GM21390 (cell line): Measurements from ENCODE around the gene DLX2.
"Not testable (repeated sequence)": the region's sequence is repeated elsewhere in the genome, so short reads cannot be mapped to it uniquely, and the experiment has no call there.

Source experiments
- ATAC-seq: cut with Tn5 transposase; IDR thresholded peaks from one replicate; pipeline ENCODE4 v1.9.1; 2021; ENCODE audit not compliant: unreplicated experiment

DLX2 gene

DNA sequence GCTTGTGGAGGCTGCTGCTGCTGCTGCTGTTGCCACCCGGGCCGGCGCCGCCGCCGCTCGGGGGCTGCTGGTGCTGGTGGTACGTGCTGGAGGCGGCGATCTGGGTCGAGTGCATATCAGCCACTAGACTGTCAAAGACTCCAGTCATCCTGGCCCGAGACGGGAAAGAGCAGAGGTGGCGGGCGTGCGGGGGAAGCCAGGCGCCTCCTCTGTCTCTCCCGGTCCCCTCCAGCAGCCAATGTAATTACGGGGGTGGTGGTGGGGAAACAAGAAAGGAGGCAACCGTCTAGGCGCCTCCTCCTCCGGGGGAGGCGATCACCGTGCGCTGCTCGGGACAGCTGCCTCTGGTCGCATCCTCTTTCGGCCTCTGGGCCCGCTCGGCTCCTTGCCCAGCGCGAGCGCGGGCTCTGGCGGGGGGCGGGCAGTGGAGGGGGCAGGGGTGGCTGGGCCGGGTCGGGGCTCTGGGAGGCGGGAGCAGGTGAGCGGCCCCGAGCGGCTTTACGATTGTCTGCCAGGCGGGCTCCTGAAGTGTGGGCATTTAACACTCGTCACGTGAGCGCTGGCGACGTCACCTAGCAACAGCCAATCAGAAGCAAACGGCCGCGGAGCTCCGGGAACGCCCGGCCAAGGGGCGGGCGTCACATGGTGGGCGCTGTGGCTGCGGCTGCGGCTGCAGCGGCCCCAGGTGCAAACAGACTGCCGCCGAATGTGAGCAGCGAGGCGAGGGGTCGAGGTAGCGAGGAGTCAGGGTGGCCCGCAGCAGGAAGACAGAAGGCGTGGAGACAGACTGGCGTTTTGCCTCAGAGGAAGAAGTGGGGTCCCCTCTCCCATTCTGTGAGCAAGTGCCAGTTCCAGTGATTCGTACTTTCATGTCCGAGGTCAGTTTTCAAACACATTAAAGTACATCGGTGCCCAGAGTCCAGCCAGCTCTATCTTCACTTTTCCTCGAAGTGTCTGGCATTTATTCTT lies at the start of gene DLX2:
DLX2 (minus strand) TSS at position 510 of the 969 bp plus-strand sequence; CDS start at position 148, 362 bp downstream.
- peak; percentile 76 for ATAC-seq

GRCh38 chr2:172147944-172148650 lies 45.4 kb upstream of the DLX2 start:
- ATAC-seq = no peak

DNA sequence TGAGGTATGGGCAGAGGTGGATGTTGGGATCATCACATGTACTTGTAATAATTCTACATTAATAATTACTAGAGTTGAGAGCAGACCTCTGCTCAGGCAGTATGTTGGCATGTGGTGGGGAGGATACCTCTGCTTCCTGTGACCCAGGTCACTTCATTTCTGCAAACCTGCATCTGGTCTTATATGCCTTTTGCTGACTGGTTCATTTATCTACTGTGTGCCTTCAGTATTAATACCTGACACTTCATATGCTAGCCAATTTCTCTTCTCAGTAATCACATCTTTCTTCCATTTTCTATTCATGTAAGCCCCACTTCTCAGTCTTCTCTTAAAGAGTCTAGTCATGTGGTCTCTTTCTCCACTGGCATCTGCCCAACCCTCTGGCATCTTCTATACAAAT lies 41.1 kb upstream of the DLX2 start:
- ATAC-seq = no peak

DNA sequence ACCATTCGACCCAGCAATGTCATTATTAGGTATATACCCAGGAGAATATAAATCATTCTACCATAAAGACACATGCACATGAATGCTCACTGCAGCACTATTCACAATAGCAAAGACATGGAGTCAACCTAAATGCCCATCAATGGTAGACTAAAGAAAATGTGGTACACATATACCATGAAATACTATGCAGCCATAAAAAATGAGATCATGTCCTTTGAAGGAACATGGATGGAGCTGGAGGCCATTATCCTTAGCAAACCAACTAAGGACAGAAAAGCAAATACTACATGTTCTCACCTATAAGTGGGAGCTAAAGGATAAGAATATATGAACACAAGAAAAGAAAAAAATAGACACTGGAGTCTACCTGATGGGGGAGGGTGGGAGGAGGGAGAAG lies 36.0 kb upstream of the DLX2 start:
- ATAC-seq = not testable (repeated sequence)

DNA sequence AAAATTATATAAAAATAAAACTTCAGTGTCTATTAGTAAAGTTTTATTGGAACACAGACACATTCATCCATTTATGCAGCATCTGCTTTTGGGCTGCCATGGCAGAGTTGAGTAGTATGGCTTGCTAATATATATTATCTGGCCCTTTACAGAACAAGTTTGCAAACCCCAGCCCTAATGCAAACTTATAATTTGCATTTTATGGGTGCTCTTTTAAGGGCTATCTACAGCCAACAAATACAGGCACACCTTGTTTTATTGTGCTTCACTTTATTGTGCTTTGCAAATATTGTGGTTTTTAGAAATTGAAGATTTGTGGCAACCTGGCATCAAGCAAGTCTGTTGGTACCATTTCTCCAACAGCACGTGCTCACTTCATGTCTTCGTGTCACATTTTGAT lies 35.2 kb upstream of the DLX2 start:
- ATAC-seq = no peak

GRCh38 chr2:172137109-172137508 lies 34.4 kb upstream of the DLX2 start:
- no peak for ATAC-seq

- no peak for ATAC-seq
Observed at GRCh38 chr2:172135446-172135845, 32.7 kb upstream of the DLX2 start.

GRCh38 chr2:172134270-172134669 lies 31.6 kb upstream of the DLX2 start:
- ATAC-seq = no peak

- no peak for ATAC-seq
Observed at GRCh38 chr2:172131713-172132555, 29.2 kb upstream of the DLX2 start.

- no peak for ATAC-seq
Observed at GRCh38 chr2:172129404-172129803, 26.7 kb upstream of the DLX2 start.

- no peak for ATAC-seq
Observed at GRCh38 chr2:172128484-172128883, 25.8 kb upstream of the DLX2 start.

DNA sequence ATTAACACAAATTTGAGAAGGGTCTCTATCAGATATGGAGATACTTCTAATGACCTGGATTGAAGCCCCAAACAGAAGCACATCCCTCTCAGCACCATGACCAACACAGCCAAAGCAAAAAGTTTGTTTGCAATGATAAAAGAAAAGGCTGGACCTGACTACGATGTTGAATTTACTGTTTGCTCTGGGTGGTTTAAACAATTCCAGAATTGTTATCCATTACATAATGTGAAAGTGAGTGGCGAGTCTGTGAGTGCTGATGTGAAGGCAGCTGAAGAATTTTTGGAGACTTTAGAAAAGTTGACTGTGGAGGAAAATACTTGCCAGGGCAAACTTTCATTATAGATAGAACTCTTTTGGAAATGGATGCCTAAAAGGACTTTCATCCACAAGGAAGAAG lies 17.4 kb upstream of the DLX2 start:
- no peak for ATAC-seq

GRCh38 chr2:172119089-172119488 lies 16.4 kb upstream of the DLX2 start:
- no peak for ATAC-seq

GRCh38 chr2:172116107-172116506 lies 13.4 kb upstream of the DLX2 start:
- no peak for ATAC-seq

DNA sequence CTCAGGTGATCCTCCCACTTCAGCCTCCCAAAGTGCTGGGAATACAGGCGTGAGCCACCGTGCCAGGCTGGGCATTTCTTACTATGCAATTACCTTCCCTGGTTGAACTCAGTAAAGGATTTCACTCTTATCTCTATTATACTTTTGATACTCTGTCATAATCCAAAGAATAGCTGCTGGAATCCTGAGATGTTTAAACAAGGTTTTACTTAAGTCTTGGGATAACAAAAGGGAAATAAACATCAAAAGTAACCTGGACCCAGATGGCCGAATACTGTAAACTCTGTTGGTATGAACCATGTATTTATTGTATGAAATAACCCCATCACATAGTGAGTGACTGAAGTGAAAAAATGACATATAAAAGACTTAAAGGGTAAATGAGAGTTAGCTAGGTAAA lies 11.9 kb upstream of the DLX2 start:
- no peak for ATAC-seq

DNA sequence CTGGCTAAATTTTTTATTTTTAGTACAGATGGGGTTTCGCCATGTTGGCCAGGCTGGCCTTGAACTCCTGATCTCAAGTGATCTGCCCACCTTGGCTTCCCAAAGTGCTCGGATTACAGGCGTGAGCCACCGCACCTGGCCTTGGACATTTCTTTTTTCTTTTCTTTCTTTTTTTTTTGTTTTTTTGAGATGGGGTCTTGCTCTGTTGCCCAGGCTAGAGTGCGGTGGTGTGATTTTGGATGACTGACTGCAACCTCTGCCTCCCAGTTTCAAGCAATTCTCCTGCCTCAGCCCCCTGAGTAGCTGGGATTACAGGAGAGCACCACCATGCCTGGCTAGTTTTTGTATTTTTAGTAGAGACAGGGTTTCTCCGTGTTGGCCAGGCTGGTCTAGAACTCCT lies 11.5 kb upstream of the DLX2 start:
- not testable (repeated sequence) for ATAC-seq

- no peak for ATAC-seq
Observed at GRCh38 chr2:172113617-172114016, 10.9 kb upstream of the DLX2 start.

DNA sequence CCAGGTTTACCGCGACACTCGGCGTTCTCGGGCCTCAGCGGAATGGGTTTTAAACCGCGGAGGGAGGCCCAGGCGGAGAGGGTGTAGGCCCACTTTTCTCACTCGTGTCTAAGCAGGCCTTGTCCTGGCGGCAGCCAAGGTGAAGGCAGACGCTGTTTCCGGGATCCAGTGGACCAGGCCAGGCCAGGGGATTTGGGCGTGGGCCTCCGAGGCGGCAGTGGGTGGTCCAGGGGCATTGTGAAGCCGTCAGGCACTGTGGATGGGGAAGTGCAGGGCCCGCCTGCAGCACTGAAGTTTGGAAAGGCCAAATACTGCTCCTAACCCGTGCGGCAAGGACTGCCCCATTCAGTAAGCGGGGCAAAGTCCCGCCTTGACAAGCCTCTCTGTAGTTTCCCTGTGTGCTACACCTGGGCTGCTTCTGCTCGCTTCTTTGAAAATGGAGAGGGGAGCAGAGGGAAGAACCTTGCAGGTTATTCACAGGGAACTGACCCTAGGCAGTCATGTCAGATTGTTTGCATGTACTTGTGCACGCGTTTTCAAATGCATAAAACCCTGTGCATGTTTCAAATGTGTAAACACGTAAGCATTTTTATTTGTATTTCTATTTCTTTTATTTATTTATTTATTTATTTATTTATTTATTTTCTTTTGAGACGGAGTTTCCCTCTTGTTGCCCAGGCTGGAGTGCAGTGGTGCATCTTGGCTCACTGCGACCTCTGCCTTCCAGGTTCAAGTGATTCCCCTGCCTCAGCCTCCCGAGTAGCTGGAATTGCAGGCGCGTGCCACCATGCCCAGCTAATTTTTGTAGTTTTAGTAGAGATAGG lies 7.5 kb upstream of the DLX2 start:
- ATAC-seq = no peak

- ATAC-seq = no peak
Observed at GRCh38 chr2:172109256-172109987, 6.7 kb upstream of the DLX2 start.

- ATAC-seq = no peak
Observed at GRCh38 chr2:172108587-172108930, 5.9 kb upstream of the DLX2 start.
